HepG2 (cell line): ENCODE results near the gene MIA3. TPM values are rescaled to one million over a fixed set of nuclear protein-coding genes. Genes with fewer than 3 reads are reported as not detected.

ENCODE experiments used
- AKAP8 ChIP-seq: sonication (generic); formaldehyde crosslinking; IDR thresholded peaks from 2 replicates; pipeline ENCODE4 v1.5.1; 2020; ENCODE audit warnings: mild to moderate bottlenecking, missing genetic modification reagents
- ARNTL ChIP-seq: sonication (generic); formaldehyde crosslinking; IDR thresholded peaks from 2 replicates; pipeline ENCODE4 v1.4.0; 2020; ENCODE audit warnings: mild to moderate bottlenecking, missing genetic modification reagents
- FOSL1 ChIP-seq: sonication (generic); formaldehyde crosslinking; IDR thresholded peaks from 2 replicates; pipeline ENCODE4 v1.9.0; 2021; ENCODE audit warnings: missing genetic modification reagents, borderline replicate concordance
- GABPA ChIP-seq, 2 experiments: IDR thresholded peaks; 2 replicates each; pipeline ENCODE4 v1.6.1; 2011 to 2016; ENCODE audit warnings: low read depth in 2 of 2, low read length in 1 of 2, missing biosample characterization in 1 of 2, missing genetic modification characterization in 1 of 2
- HINFP ChIP-seq: sonication (generic); formaldehyde crosslinking; IDR thresholded peaks from 2 replicates; pipeline ENCODE4 v1.4.0; 2020; ENCODE audit warnings: low read depth, mild to moderate bottlenecking, missing genetic modification reagents
- KAT2B ChIP-seq: fragments of 150-350 bp; IDR thresholded peaks from 2 replicates; pipeline ENCODE4 v1.6.1; 2014; ENCODE audit warnings: low read depth, low read length, borderline replicate concordance
- KDM2A ChIP-seq: sonication (generic); formaldehyde crosslinking; IDR thresholded peaks from 2 replicates; pipeline ENCODE4 v1.4.0; 2020; ENCODE audit warnings: low read depth, missing genetic modification reagents, borderline replicate concordance
- KDM4B ChIP-seq: sonication (generic); formaldehyde crosslinking; IDR thresholded peaks from 2 replicates; pipeline ENCODE4 v1.4.0; 2020; ENCODE audit warnings: missing genetic modification reagents
- KLF11 ChIP-seq: IDR thresholded peaks from 2 replicates; pipeline ENCODE4 v1.6.1; 2016; ENCODE audit warnings: missing compliant biosample characterization
- KLF9 ChIP-seq: IDR thresholded peaks from 2 replicates; pipeline ENCODE4 v1.6.1; 2016; ENCODE audit warnings: low read depth
- MLLT10 ChIP-seq: sonication (generic); formaldehyde crosslinking; IDR thresholded peaks from 2 replicates; pipeline ENCODE4 v1.4.0; 2020; ENCODE audit warnings: missing genetic modification reagents
- MXD1 ChIP-seq: sonication (generic); formaldehyde crosslinking; IDR thresholded peaks from 2 replicates; pipeline ENCODE4 v1.4.0; 2020; ENCODE audit warnings: mild to moderate bottlenecking, missing genetic modification reagents
- RAD51 ChIP-seq: fragments of 450-650 bp; IDR thresholded peaks from 2 replicates; pipeline ENCODE4 v1.6.1; 2016; ENCODE audit warnings: borderline replicate concordance
- ZNF260 ChIP-seq: sonication (generic); formaldehyde crosslinking; IDR thresholded peaks from 2 replicates; pipeline ENCODE4 v1.4.0; 2020; ENCODE audit warnings: missing genetic modification reagents, low read depth, mild to moderate bottlenecking, borderline replicate concordance
- ZNF318 ChIP-seq: sonication (generic); formaldehyde crosslinking; IDR thresholded peaks from 2 replicates; pipeline ENCODE4 v1.4.0; 2020; ENCODE audit warnings: mild to moderate bottlenecking, missing genetic modification reagents
- ZNF362 ChIP-seq: sonication (generic); formaldehyde crosslinking; IDR thresholded peaks from 2 replicates; pipeline ENCODE4 v1.4.0; 2020; ENCODE audit warnings: missing genetic modification reagents, mild to moderate bottlenecking, borderline replicate concordance
- ZNF556 ChIP-seq: sonication (generic); formaldehyde crosslinking; IDR thresholded peaks from 2 replicates; pipeline ENCODE4 v1.4.0; 2020; ENCODE audit warnings: mild to moderate bottlenecking, missing genetic modification reagents, borderline replicate concordance
- ZNF850 ChIP-seq: sonication (generic); formaldehyde crosslinking; conservative IDR thresholded peaks from 2 replicates; pipeline ENCODE4 v1.9.0; 2021; ENCODE audit warnings: mild to moderate bottlenecking, missing genetic modification reagents
- polyA plus RNA-seq, 8 experiments: library from polyadenylated mRNA; depleted of rRNA in 3 of 8; stranded (reverse) in 7 of 8; unstranded in 1 of 8; fragments of >200 nt; fragmentation: Illumina TruSeq in 4 of 8; extraction: Trizol in 4 of 8; gene quantifications; 2 replicates each; pipeline versions ENCODE4 v1.2.1 to v1.2.3, GENCODE V29; 2011 to 2016; ENCODE audit warnings: low read depth in 4 of 8, missing spikeins in 1 of 8, mixed read lengths in 1 of 8; ENCODE audit not compliant: insufficient read depth in 1 of 8
- total RNA-seq, 5 experiments: library from RNA; depleted of rRNA; stranded (reverse); fragments of >200 nt; fragmentation: Illumina TruSeq; extraction: Trizol; gene quantifications; 2 replicates each; pipeline ENCODE4 v1.2.3, GENCODE V29; 2016; ENCODE audit warnings: low read depth in 1 of 5

MIA3 gene
- total and polyA plus RNA-seq, 2 of the 13 experiments (the other 11 are each of a cell fraction or from before 2014, with no cell fraction given), result 45.6 to 48.7 TPM

GRCh38 chr1:222643938-222644635 lies 26.2 kb downstream of the MIA3 start (continued):
- TF ChIP-seq ZNF318 (no peak), FOSL1 (no peak), GABPA (IDR thresholded peaks at IDR 0.05; ENCODE audit: low read depth, low read length) (peak; percentile 50), GABPA (CRISPR knock-in tag; IDR thresholded peaks at IDR 0.05; ENCODE audit: low read depth) (peak; percentile 91), KDM2A (CRISPR knock-in tag) (peak; percentile 95), ARNTL (CRISPR knock-in tag) (no peak; the same call in 1 of the 2 replicates), HINFP (CRISPR knock-in tag) (no peak; the same call in 1 of the 2 replicates), ZNF260 (no peak), KAT2B (no peak), KLF9 (CRISPR knock-in tag) (no peak; the same call in 1 of the 2 replicates), ZNF362 (CRISPR knock-in tag) (0 out of 2 replicates have a peak, but pooled peaks have one; percentile 42), MXD1 (CRISPR knock-in tag) (no peak), ZNF850 (CRISPR knock-in tag) (no peak), ZNF556 (peak; percentile 46; the same call in 1 of the 2 replicates), AKAP8 (CRISPR knock-in tag) (no peak), RAD51 (no peak), MLLT10 (no peak), KLF11 (CRISPR knock-in tag) (no peak), KDM4B (CRISPR knock-in tag) (no peak)
